ENCODE measurements around the gene ABCB11. TPM values are rescaled to one million over a fixed set of nuclear protein-coding genes. Genes with fewer than 3 reads are reported as not detected.
"Not testable (repeated sequence)": the region's sequence is repeated elsewhere in the genome, so short reads cannot be mapped to it uniquely, and the experiment has no call there.

ABCB11 gene
- total RNA-seq, 2 donors from 2014 or later: 4.1 TPM

DNA sequence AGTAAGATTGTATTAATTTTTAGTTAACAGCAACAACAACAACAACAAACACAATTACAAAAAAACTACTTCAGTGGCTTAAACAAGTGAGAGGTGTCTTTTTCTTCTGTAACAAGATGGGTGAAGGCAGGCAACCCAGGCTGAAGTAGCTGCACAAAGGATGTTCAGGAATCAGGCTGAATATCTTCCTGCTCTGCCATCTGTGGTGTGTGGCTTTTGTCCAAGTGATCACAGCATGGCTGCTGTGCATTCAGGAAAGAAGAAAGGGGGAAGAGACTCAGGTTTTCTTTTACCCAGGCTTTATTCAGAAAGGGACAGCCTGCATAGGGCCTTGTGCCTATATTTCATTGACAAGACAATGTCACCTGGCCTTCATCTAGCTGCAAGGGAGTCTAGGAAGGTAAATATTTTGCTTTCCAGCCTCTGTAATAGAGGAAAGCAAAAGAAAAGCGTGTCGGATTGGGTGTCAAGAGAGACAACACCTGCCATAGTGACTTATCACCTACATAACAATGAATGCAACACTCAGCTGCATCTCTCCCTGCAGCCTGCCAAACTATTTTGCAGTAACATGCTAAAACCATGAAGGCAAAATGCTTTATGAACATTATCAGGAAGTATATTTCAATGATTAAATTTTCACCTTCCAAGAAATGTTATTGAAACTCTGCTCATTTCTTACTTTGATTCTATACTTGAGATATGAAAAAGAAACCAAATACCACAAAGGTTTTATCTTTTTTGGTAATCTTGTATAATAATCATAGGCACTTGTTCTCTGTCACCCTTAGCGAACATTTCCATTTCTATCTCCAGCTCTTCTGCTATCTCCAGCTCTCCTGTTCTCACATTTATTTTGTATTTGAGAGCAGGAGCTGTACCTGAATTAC is 115.4 kb downstream of the ABCB11 start:
- DNase-seq (no peak), ATAC-seq (no peak)
- intact Hi-C loops (cut with DNase I, micrococcal nuclease): no loop called here

DNA sequence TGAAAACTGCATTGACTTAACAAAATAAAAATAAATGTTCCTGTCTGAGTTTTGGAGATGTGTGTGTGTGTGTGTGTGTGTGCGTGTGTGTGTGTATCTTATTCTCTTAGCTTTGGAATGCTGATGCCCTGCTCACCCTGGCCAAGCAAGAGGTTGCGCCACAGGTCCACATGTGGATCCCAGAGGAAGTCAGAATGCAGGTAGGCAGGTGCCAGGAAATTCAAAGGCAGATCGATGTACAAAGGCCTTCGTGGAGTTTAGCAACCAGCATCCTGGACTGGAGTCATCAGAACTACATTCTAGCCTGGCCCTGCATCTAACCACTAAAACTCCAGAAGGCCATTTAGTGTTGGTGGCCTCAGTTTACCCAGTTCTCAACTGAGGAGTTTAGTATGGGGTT is 117.6 kb downstream of the ABCB11 start:
- ATAC-seq: no peak
- intact Hi-C loops (cut with DNase I, micrococcal nuclease): no loop called here
- no peak for DNase-seq

DNA sequence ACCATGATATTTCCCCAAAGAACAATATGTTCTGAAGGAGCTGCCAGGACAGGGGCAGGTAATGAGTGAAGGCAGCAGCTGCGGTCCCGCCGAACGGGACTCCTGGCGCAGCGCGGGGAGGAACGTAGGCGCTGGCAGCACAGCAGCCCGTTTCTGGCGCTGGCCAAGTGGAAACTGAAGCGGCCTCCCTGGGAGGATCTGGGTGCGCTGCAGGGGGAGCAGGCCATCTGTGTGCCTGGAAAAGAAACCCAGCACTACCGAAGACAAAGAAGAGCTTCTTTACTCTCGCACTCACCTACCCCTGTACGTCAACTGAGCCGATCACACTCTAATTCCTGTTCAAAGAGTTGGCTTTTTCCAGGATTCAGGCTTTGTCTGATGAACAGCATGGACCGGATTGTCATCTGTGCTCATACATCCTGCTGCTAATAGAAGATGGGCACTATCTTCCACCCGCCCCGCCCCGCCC is 118.2 kb downstream of the ABCB11 start:
- ATAC-seq: peak; percentile 61
- intact Hi-C loops (cut with DNase I, micrococcal nuclease): no loop called here
- DNase-seq: peak in 1 of 2 donors; percentile 21

DNA sequence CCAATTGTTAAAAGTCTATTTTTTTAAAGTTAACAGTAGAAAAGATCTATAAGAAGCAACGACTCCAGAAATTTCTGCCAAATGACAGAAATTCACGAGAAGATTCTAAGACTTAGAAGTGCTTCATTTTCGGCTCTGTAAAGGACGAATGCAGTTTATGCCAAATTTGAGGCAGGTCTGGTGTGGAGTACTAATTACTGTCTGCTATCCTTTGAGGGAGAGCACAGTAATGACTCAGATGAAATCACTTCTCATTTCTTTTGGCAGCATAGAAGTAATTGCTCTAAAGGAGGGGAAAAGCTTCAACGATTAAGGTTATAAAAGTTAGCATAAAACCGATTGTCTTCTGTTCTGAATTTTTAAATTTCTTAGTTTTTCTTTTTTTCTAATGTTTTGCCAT is 118.7 kb downstream of the ABCB11 start:
- no peak for DNase-seq
- intact Hi-C loops (cut with DNase I, micrococcal nuclease): no loop called here
- no peak for ATAC-seq

DNA sequence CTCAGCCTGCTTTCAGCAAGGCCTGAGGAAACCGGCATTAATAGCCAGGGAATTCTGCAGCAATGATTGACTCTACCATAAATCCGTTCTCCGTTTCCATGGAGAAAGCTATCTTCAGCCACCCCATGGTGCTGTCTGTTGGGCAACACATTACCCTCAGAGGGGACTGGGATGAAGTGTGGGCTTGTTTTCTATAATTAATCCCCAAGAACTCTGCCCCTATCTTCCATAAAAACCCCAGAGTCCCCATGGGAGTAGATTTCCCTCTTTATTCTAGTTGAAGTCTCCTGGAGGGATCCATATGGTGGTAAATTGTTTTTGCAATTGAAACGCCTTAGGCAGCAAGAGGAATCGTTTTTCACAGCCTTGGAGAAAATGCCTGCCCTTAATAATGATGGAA is 120.8 kb downstream of the ABCB11 start:
- intact Hi-C loops (cut with DNase I, micrococcal nuclease): no loop called here
- DNase-seq: no peak
- no peak for ATAC-seq

DNA sequence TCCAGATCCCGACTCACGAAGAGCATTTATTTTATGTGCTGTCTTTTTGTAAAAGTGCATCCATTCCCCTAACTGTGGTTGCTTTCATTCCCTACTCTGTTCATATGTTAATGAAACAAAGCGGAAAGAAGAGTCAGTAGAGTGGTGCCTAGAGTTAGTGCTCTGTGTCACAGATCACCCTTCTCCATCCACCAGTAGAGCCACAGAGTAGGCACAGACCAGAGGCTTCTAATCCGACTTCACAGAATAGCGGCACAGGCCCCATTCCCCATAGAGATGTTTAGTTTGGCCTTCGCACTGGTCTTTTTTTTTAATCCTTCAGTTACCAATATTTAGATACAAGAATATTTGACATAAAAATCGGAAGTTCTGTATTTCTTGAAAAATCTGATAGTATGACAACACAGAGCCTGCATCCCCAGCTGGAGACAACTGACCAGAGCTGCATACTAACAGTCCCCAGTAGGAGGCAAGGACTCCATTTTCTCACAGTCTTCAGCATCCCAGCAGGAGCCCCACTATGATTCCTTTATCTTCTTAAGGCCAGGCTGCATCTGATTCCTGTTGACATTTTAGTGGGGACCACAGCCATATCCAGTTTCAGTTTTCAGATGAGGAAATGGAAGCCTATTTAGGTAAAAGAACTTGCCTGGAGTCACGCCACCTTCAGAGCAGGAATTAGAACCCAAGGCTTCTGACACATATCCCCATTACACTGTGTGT is 123.0 kb downstream of the ABCB11 start:
- no peak for DNase-seq
- no peak for ATAC-seq
- intact Hi-C loops (cut with DNase I, micrococcal nuclease): no loop called here

DNA sequence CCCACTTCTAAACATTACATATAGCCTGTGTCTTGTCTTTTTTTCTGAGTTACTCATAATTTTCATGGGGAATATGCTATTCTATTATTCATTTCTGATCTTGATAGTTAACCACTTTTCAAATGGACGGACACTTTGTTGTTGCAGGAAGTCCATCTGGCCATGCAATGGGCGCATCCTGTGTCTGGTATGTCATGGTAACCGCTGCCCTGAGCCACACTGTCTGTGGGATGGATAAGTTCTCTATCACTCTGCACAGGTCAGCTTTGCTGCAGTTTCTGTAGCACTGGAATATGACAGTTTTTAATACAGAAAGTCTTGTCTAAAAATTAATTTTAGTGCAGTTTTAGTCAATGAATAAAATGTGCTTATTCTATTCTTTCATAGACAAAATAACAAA is 126.8 kb downstream of the ABCB11 start:
- ATAC-seq: no peak
- intact Hi-C loops (cut with DNase I, micrococcal nuclease): no loop called here

DNA sequence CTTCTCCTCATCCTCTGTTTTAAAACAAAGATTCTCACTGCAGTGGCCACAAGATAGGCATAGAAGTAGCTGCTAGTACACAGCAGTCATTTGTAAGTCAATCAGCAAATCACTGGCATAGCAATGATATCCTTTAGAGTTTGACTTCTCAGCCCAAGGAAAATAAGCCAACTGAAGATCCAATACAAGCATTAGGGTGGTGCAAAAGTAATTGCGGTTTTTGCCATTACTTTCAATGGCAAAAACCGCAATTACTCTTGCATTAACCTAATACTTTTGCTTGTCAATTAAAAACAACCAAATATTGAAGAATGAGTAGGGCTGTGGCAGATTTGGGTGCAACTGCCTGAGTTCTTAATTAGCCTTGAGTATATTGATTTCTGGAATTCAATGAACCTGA is 127.2 kb downstream of the ABCB11 start:
- DNase-seq: no peak
- intact Hi-C loops (cut with DNase I, micrococcal nuclease): no loop called here
- no peak for ATAC-seq

More for the DNA sequence above, 126.8 kb downstream of the ABCB11 start:
- no peak for DNase-seq

DNA sequence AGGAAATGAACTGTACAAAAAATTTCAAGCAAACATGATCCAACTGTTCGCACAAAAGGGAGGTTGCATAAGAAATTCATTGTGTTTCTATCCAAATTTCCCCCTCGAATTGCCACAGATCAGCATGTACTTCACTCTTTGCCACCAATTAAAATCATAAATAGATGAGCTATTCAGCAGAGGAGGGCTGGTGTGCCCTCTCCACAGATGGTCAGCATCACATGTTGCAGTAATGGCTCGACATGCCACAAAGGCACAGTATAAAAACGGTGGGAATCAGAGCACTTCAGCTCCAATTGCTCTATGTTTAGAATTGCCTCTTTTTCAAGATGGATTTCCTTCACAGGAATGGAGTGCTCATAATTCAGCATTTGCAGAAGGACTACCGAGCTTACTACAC is 130.1 kb downstream of the ABCB11 start, which contains the start of gene G6PC2:
Gene G6PC2, plus strand, starts transcription at position 289 of the 400 bp plus-strand sequence. Its CDS starts 41 bp downstream, at position 330.
- ATAC-seq (no peak), DNase-seq (no peak)
- intact Hi-C loops (cut with DNase I, micrococcal nuclease): no loop called here

DNA sequence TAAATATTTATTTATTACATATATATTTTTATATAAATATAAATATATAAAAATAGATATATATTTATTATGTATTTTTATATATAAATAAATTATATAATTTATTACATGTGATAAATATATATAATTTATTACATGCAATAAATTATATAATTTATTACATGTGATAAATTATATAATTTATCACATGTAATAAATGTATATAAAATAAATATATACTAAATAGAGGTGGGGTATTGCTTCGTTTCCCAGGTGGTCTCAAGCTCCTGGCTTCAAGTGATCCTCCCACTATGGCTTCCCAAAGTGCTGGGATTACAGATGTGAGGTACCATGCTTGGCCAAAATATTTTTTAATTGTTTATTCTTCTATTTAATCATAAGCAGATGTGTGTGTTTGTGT is 133.7 kb downstream of the ABCB11 start:
- ATAC-seq (no peak), DNase-seq (no peak)
- intact Hi-C loops (cut with DNase I, micrococcal nuclease): no loop called here

DNA sequence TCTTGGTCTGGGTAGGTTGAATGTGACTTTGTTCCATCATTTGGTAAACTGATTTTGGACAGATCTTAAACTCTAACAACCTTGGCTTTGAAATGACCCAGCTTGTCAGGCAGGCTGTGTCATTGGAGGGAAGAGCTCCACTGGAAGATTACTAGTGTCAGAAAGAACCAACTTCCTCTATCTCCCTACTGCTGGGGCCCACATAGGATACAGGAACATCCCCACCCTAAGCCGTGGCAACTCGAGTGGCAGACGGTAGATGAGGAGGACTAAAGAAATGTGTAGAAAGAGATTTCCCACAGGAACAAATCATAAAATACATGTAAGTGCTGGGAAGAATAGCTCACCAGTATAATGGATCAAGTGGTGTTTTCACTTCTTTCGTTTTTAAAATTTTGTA is 134.3 kb downstream of the ABCB11 start:
- intact Hi-C loops (cut with DNase I, micrococcal nuclease): no loop called here
- ATAC-seq (no peak), DNase-seq (no peak)

DNA sequence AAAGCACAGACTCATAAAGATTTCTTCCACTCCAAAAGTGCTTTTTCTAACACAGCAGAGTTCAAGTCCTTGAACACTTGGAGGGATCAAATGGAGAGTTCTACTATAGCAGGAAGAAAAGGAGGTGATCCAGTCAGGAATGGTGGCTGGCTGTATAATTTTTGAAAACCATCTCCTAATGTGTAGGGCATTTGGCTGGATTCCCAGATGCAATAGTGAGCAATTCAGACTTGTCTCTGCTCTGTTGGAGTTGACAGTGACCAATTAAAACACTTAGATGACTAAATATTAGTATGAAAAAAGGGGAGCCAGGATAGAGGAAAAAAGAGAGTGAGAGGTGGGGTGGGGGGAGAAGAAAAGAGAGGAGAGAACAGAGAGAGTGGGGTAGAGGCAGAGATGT is 135.4 kb downstream of the ABCB11 start:
- intact Hi-C loops (cut with DNase I, micrococcal nuclease): no loop called here
- DNase-seq: no peak
- no peak for ATAC-seq

DNA sequence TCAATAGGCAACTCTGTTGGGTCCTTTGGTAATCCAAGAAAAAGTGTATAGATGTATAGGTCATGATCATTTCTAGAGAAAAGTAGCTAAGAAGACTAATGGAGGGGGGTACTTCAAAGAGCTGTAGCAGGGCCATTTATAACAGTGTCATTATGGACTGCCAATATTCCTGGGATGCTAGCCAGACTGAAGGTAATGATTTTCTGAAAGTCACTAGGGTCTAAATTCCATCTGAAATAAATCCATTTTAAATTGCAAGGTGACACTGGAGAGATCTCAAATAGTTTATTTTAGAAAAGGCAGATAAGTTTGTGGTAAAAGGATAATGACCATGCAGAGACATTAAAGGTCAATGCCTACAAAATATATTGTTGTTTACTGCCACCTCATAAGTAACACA is 136.4 kb downstream of the ABCB11 start:
- DNase-seq (no peak), ATAC-seq (no peak)
- intact Hi-C loops (cut with DNase I, micrococcal nuclease): no loop called here

DNA sequence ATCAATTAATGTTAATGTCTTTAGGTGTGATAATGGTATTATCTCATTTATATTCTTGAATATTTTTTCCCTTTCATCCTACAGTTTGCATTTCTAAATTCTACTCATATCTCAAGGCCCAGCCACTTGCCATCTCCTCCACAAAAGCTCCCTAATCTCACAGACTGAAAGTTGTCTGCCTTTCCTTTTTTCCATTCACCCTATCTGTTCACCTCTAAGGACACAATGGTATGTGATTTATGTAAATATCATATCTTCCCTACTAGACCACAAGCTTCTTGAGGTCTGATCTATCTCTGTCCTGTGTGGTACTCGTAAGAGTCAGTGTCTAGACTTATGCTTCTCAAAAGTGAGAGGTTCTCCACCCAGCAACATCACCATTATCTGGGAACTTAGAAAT is 137.0 kb downstream of the ABCB11 start:
- no peak for ATAC-seq
- intact Hi-C loops (cut with DNase I, micrococcal nuclease): no loop called here
- no peak for DNase-seq

DNA sequence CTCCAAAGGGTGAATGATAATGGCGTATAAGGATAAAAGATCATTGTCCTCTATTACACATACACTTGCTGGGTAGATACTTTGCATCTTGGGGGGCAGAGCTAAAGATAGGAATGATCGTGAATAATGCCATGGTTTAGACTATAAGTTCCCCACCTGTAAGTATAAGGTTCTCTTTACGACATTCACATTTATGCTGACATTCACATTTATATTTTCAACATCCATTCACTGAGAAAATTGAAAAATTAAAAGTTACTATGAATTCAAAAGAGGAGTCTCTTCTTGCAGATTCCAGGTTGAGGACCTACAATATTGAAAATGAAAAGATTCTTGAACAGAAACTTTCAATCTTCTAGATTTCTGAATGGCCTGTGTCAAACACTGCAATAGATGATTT is 138.8 kb downstream of the ABCB11 start:
- intact Hi-C loops (cut with DNase I, micrococcal nuclease): no loop called here

DNA sequence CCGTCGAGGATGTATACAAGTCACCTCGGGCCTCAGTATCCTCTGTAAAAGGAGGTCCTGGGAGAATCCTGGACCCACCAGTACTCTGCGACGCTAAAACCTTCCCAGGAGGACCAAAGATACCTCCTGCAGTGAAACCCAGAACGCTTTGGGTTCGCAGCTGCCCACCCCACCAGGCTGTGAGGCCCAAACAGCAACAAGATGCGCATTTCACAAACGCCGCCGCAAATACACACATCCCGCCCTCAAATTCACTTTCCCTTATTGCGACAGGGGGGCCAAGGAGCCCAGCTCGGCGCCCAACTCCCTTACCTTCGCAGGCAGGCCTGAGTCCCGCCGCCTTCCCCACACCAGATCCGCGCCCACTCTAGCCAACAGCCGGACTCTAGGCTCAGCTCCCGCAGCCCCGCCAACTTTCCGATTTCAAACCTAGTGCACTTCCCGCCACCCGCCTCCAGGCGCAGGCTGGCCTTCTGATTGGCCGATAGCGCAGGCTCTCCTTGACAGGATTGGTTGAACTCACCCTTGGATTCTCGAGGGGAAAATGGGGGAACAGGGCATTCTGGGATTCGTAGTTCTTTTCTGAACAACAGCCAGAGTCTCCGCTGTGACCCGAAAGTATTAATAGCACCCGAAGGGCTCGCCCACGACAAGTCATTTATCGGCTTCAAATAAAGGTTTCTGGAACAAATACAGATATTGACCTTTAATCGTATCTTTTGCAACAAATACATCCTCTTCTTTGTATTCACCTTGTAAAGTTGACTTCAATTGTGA is 140.9 kb downstream of the ABCB11 start, which contains the start of gene SPC25:
Gene SPC25, minus strand, starts transcription at position 425 of the 777 bp plus-strand sequence. CDS start 911 bp downstream, outside the sequence.
- intact Hi-C loops (cut with DNase I, micrococcal nuclease): no loop called here
- peak; percentile 88 to 89 for DNase-seq
- ATAC-seq: peak; percentile 100

More for the DNA sequence above, 138.8 kb downstream of the ABCB11 start:
- ATAC-seq (no peak), DNase-seq (no peak)

DNA sequence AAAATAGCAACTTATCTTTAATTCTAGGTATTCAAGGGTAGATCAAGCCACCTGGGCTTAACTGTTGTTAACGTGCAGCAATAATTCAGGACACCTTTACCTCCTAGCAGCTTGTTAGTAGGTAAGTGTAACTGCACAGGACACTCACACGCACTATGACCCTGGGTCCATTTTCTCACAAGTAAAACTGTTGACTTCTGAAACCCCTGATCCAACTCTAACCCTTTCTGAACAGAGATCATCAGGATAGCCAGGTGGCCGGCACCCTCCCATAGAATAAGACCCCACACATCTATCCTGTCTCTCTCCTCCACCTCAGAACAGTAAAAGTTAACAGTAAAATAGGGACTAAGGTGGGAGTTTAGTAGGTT is 141.5 kb downstream of the ABCB11 start:
- peak; percentile 16 for ATAC-seq
- intact Hi-C loops (cut with DNase I, micrococcal nuclease): no loop called here
- no peak for DNase-seq

DNA sequence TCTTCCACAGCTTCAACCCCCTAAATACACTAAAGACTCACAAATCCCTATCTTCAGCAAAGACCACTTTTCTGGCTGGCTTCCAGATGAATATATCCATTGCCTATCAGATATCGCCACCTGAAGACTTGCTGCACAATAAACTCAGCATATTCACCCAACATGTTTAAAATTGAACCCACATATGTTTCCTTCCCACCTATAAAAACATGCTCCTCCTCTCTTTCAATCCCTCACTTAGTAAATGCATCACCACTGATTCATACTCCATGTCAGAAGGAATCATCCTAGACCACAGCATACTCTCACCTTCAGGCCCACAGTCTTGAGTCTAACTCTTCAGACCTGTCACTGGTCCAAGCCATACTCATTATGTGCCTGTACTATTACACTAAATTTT is 146.1 kb downstream of the ABCB11 start:
- intact Hi-C loops (cut with DNase I, micrococcal nuclease): no loop called here

DNA sequence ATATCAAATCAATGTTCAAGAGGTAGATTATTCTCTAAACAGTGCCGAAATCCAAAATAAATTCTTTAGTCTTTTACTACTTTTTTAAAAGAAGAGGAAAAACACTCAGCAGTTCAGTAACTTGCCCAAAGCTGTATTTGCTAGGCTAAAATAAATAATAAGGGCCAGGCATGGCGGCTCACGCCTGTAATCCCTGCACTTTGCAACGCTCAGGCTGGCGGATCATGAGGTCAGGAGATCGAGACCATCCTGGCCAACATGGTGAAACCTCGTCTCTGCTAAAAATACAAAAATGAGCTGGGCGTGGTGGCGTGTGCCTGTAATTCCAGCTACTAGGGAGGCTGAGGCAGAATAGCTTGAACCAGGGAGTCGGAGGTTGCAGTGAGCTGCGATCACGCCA is 149.0 kb downstream of the ABCB11 start:
- DNase-seq; ATAC-seq; intact Hi-C loops (cut with DNase I, micrococcal nuclease): not testable (repeated sequence)

More for the DNA sequence above, 146.1 kb downstream of the ABCB11 start:
- ATAC-seq: no peak
- no peak for DNase-seq

Measured in left colon (tissue), 2 donors.